H1 (cell line): ENCODE data around the gene CUBN. TPM values are rescaled to one million over a fixed set of nuclear protein-coding genes. Genes with fewer than 3 reads are reported as not detected.

Source experiments
- CTCF ChIA-PET: fragments of 300-600 bp; sonication (Branson Sonifier 250); formaldehyde crosslinking; loops from one replicate; lab custom pipeline; 2021; ENCODE audit not compliant: partially characterized antibody; lab: Charles Lee
- POLR2A ChIA-PET: fragments of 300-600 bp; sonication (Branson Sonifier 250); formaldehyde crosslinking; loops from one replicate; lab custom pipeline; 2021; ENCODE audit warnings: inconsistent platforms; ENCODE audit not compliant: partially characterized antibody; lab: Charles Lee
- DNase-seq, 2 experiments: peaks; one replicate each; pipeline versions ENCODE4 v3.0.0 to v3.0.0-alpha.2; 2010 to 2022; ENCODE audit warnings: low spot score in 2 of 2, low read depth in 1 of 2, mixed read lengths in 1 of 2
- FAIRE-seq: peaks from 2 replicates; lab custom pipeline; 2011; peaks lifted over from hg19 to GRCh38; lab: Jason Lieb, UNC
- H2AFZ ChIP-seq: 2 replicates; pipeline ENCODE4 v1.8.1; 2012; ENCODE audit warnings: low read length, inconsistent platforms
- H2AK5ac ChIP-seq: 2 replicates; pipeline ENCODE4 v1.6.1; 2013; ENCODE audit warnings: low read depth, low read length
- H2BK120ac ChIP-seq: replicated peaks from 2 replicates; pipeline ENCODE3; 2013; ENCODE audit warnings: low read depth, low read length, inconsistent platforms
- H2BK12ac ChIP-seq: 2 replicates; pipeline ENCODE4 v1.6.1; 2013; ENCODE audit warnings: low read depth, low read length
- H2BK15ac ChIP-seq: 2 replicates; pipeline ENCODE4 v1.6.1; 2013; ENCODE audit warnings: low read length
- H2BK20ac ChIP-seq: 2 replicates; pipeline ENCODE4 v1.6.1; 2013; ENCODE audit warnings: low read length
- H2BK5ac ChIP-seq: 2 replicates; pipeline ENCODE4 v1.6.1; 2013; ENCODE audit warnings: low read depth, low read length
- H3K14ac ChIP-seq: 2 replicates; pipeline ENCODE4 v1.6.1; 2013; ENCODE audit warnings: inconsistent platforms; ENCODE audit not compliant: insufficient read length
- H3K18ac ChIP-seq: 2 replicates; pipeline ENCODE4 v1.6.1; 2013; ENCODE audit warnings: low read length; ENCODE audit errors: extremely low read depth
- H3K23ac ChIP-seq: 2 replicates; pipeline ENCODE4 v1.6.1; 2013; ENCODE audit warnings: inconsistent platforms; ENCODE audit not compliant: insufficient read length
- H3K23me2 ChIP-seq: 2 replicates; pipeline ENCODE4 v1.6.1; 2013; ENCODE audit warnings: low read depth, low read length
- H3K27ac ChIP-seq: 2 replicates; pipeline ENCODE4 v1.6.1; 2011; ENCODE audit warnings: low read depth, low read length, inconsistent platforms
- H3K27me3 ChIP-seq, 4 experiments: replicated peaks in 1 of 4; 1 replicate in 1 of 4; 2 replicates in 3 of 4; pipeline versions ENCODE4 v1.6.1 to v1.8.1; 2011 to 2013; ENCODE audit warnings: low read length in 3 of 4, mild to moderate bottlenecking in 3 of 4, inconsistent platforms in 2 of 4, mixed read lengths in 2 of 4, moderate library complexity in 1 of 4; ENCODE audit not compliant: control insufficient read depth in 3 of 4, insufficient read depth in 3 of 4; ENCODE audit errors: extremely low read depth in 1 of 4
- H3K36me3 ChIP-seq, 4 experiments: 2 replicates each; pipeline versions ENCODE4 v1.6.1 to v1.8.1; 2011 to 2013; ENCODE audit warnings: mild to moderate bottlenecking in 4 of 4, low read length in 3 of 4, moderate library complexity in 2 of 4, control low read depth in 1 of 4, inconsistent platforms in 1 of 4; ENCODE audit not compliant: insufficient read depth in 4 of 4, control insufficient read depth in 2 of 4
- H3K4ac ChIP-seq: replicated peaks from 2 replicates; pipeline ENCODE3; 2013; ENCODE audit warnings: low read length, low read depth, mixed read lengths, inconsistent platforms; ENCODE audit not compliant: insufficient read length
- H3K4me1 ChIP-seq, 4 experiments: replicated peaks in 1 of 4; 1 replicate in 1 of 4; 2 replicates in 3 of 4; pipeline versions ENCODE4 v1.6.1 to v1.8.1; 2011 to 2013; ENCODE audit warnings: low read length in 3 of 4, inconsistent platforms in 2 of 4, mixed read lengths in 1 of 4; ENCODE audit not compliant: insufficient read depth in 4 of 4, control insufficient read depth in 3 of 4
- H3K4me2 ChIP-seq, 2 experiments: 2 replicates each; pipeline versions ENCODE4 v1.6.1 to v1.8.1; 2011 to 2013; ENCODE audit warnings: low read depth in 2 of 2, low read length in 2 of 2, control low read depth in 1 of 2, inconsistent platforms in 1 of 2, mild to moderate bottlenecking in 1 of 2; ENCODE audit not compliant: insufficient read depth in 1 of 2
- H3K4me3 ChIP-seq, 4 experiments: fragments of 200-600, 300-600 bp in 1 of 4; sonication (generic), shearing (Covaris generic), sonication (Bioruptor Twin) in 1 of 4; 2 replicates each; pipeline versions ENCODE4 v1.5.1 to v1.8.1; 2011 to 2016; ENCODE audit warnings: low read length in 4 of 4, low read depth in 3 of 4, control low read depth in 2 of 4, inconsistent platforms in 2 of 4, mild to moderate bottlenecking in 2 of 4, mixed read lengths in 1 of 4, moderate library complexity in 1 of 4; ENCODE audit not compliant: insufficient read depth in 2 of 4; ENCODE audit errors: extremely low read depth in 1 of 4
- H3K56ac ChIP-seq: replicated peaks from 2 replicates; pipeline ENCODE3; 2013; ENCODE audit warnings: low read depth, mild to moderate bottlenecking, mixed read lengths, low read length, inconsistent platforms; ENCODE audit not compliant: insufficient read length
- H3K79me1 ChIP-seq: 2 replicates; pipeline ENCODE4 v1.6.1; 2013; ENCODE audit warnings: low read depth, low read length, control low read depth
- H3K79me2 ChIP-seq, 2 experiments: 2 replicates each; pipeline versions ENCODE4 v1.6.1 to v1.8.1; 2012 to 2013; ENCODE audit warnings: low read length in 2 of 2, mild to moderate bottlenecking in 2 of 2, inconsistent platforms in 1 of 2; ENCODE audit not compliant: insufficient read depth in 2 of 2, control insufficient read depth in 1 of 2
- H3K9ac ChIP-seq, 4 experiments: replicated peaks in 1 of 4; 1 replicate in 1 of 4; 2 replicates in 3 of 4; pipeline versions ENCODE4 v1.6.1 to v1.8.1; 2011 to 2013; ENCODE audit warnings: low read depth in 3 of 4, low read length in 3 of 4, control low read depth in 2 of 4, mild to moderate bottlenecking in 2 of 4, moderate library complexity in 2 of 4, inconsistent platforms in 1 of 4; ENCODE audit errors: extremely low read depth in 1 of 4
- H3K9me3 ChIP-seq, 2 experiments: 2 replicates each; pipeline versions ENCODE4 v1.6.1 to v1.8.1; 2012 to 2013; ENCODE audit warnings: mild to moderate bottlenecking in 2 of 2, moderate library complexity in 2 of 2, control low read depth in 1 of 2, inconsistent platforms in 1 of 2, low read depth in 1 of 2, low read length in 1 of 2, mixed read lengths in 1 of 2; ENCODE audit not compliant: insufficient read depth in 2 of 2
- H4K20me1 ChIP-seq, 2 experiments: replicated peaks in 1 of 2; 2 replicates each; pipeline versions ENCODE3 to v1.8.1; 2011 to 2013; ENCODE audit warnings: inconsistent platforms in 2 of 2, low read length in 2 of 2, mild to moderate bottlenecking in 1 of 2; ENCODE audit not compliant: insufficient read depth in 2 of 2, control insufficient read depth in 1 of 2
- H4K5ac ChIP-seq: 2 replicates; pipeline ENCODE4 v1.6.1; 2013; ENCODE audit warnings: low read length, low read depth, mixed read lengths, inconsistent platforms; ENCODE audit not compliant: insufficient read length
- H4K8ac ChIP-seq: 2 replicates; pipeline ENCODE4 v1.8.0; 2013; ENCODE audit warnings: mild to moderate bottlenecking, moderate library complexity, low read length, inconsistent platforms; ENCODE audit not compliant: insufficient read depth; ENCODE audit errors: extremely low read depth
- H4K91ac ChIP-seq: replicated peaks from 2 replicates; pipeline ENCODE3; 2013; ENCODE audit warnings: low read length, mixed read lengths, inconsistent platforms; ENCODE audit not compliant: insufficient read length
- CREB1 ChIP-seq: IDR thresholded peaks from 2 replicates; pipeline ENCODE4 v1.6.1; 2012; ENCODE audit warnings: inconsistent platforms
- EGR1 ChIP-seq: IDR thresholded peaks from 2 replicates; pipeline ENCODE4 v1.6.1; 2011; ENCODE audit warnings: low read depth, low read length, borderline replicate concordance
- FOSL1 ChIP-seq: IDR thresholded peaks from 2 replicates; pipeline ENCODE4 v1.6.1; 2011; ENCODE audit warnings: mild to moderate bottlenecking, low read depth, low read length, moderate library complexity; ENCODE audit not compliant: insufficient read depth
- GABPA ChIP-seq: IDR thresholded peaks from 2 replicates; pipeline ENCODE4 v1.6.1; 2011; ENCODE audit warnings: mild to moderate bottlenecking, low read length, moderate library complexity, borderline replicate concordance; ENCODE audit not compliant: insufficient read depth
- HDAC6 ChIP-seq: IDR thresholded peaks from one replicate; pipeline ENCODE4 v1.7.1; 2012; ENCODE audit warnings: low read depth, mild to moderate bottlenecking, inconsistent platforms, low read length, moderate library complexity
- JUN ChIP-seq: IDR thresholded peaks from 2 replicates; pipeline ENCODE4 v1.6.1; 2011; ENCODE audit warnings: low read depth, mild to moderate bottlenecking, improper control_type of control experiment, low read length
- KDM4A ChIP-seq: IDR thresholded peaks from one replicate; pipeline ENCODE4 v1.7.1; 2012; ENCODE audit warnings: low read depth, mild to moderate bottlenecking, moderate library complexity, low read length, inconsistent platforms; ENCODE audit not compliant: severe bottlenecking
- NRF1 ChIP-seq: IDR thresholded peaks from 2 replicates; pipeline ENCODE4 v1.6.1; 2011; ENCODE audit warnings: mild to moderate bottlenecking, low read depth, low read length, improper control_type of control experiment
- POLR2A ChIP-seq, 2 experiments: IDR thresholded peaks; 1 replicate in 1 of 2; 2 replicates in 1 of 2; pipeline ENCODE4 v1.6.1; 2011; ENCODE audit warnings: low read depth in 2 of 2, low read length in 2 of 2, mild to moderate bottlenecking in 2 of 2; ENCODE audit errors: control extremely low read depth in 1 of 2
- RAD21 ChIP-seq, 2 experiments: IDR thresholded peaks in 1 of 2; conservative IDR thresholded peaks in 1 of 2; 2 replicates each; pipeline ENCODE4 v1.6.1; 2011; ENCODE audit warnings: low read depth in 2 of 2, low read length in 2 of 2, improper control_type of control experiment in 1 of 2, inconsistent platforms in 1 of 2, mild to moderate bottlenecking in 1 of 2, moderate library complexity in 1 of 2
- RFX5 ChIP-seq: IDR thresholded peaks from 2 replicates; pipeline ENCODE4 v1.6.1; 2011; ENCODE audit warnings: low read depth, low read length, improper control_type of control experiment, borderline replicate concordance
- SIRT6 ChIP-seq: IDR thresholded peaks from one replicate; pipeline ENCODE4 v1.7.1; 2012; ENCODE audit warnings: low read length, inconsistent platforms
- SP1 ChIP-seq: IDR thresholded peaks from 2 replicates; pipeline ENCODE4 v1.6.1; 2011; ENCODE audit warnings: low read depth, low read length
- TAF7 ChIP-seq: optimal IDR thresholded peaks from 2 replicates; pipeline ENCODE3; 2011; ENCODE audit warnings: low read depth, mild to moderate bottlenecking, inconsistent platforms, low read length, moderate library complexity, borderline replicate concordance
- TCF12 ChIP-seq: IDR thresholded peaks from 2 replicates; pipeline ENCODE4 v1.6.1; 2011; ENCODE audit warnings: low read depth, mild to moderate bottlenecking, low read length
- WGBS, 2 experiments: shearing (Covaris generic) in 1 of 2; methylation state at CpG; one replicate each; pipeline versions ENCODE4 v1.1.6 to v1.1.7; 2013 to 2015; ENCODE audit warnings: low lambda C conversion rate in 2 of 2, mixed read lengths in 2 of 2, inconsistent platforms in 1 of 2, low coverage in 1 of 2, missing lambda C conversion rate in 1 of 2; ENCODE audit not compliant: insufficient replicate concordance in 2 of 2, insufficient coverage in 1 of 2, insufficient read length in 1 of 2; ENCODE audit errors: extremely low coverage in 1 of 2, missing lambda C conversion rate in 1 of 2; 5-methylcytosine and 5-hydroxymethylcytosine counted together
- polyA plus RNA-seq, 7 experiments: library from polyadenylated mRNA; depleted of rRNA in 3 of 7; stranded (reverse) in 5 of 7; unstranded in 2 of 7; fragments of >200 nt in 5 of 7; fragments of 200-250 nt in 2 of 7; gene quantifications; 1 replicate in 5 of 7; 2 replicates in 1 of 7; 4 replicates in 1 of 7; pipeline versions ENCODE4 v1.2.1 to v1.2.3, GENCODE V29; 2011 to 2013; ENCODE audit warnings: missing spikeins in 2 of 7, mixed read lengths in 2 of 7
- total RNA-seq: library from RNA; stranded (reverse); fragmentation: NEBNext Ultra II Directional; extraction: Animal tissue kit (Norgen Biotek cat#: 25700); gene quantifications from 2 replicates; pipeline ENCODE4 v1.2.1, GENCODE V29; 2021
- TF ChIP-seq, protein P1 (sequence below): IDR thresholded peaks from 2 replicates; pipeline ENCODE4 v1.6.1; 2012; ENCODE audit warnings: inconsistent platforms

Gene CUBN
- total and polyA plus RNA-seq, 2 of the 8 experiments (the other 6 are each of a cell fraction or from before 2014, with no cell fraction given): 0.04 to 0.08 TPM

DNA sequence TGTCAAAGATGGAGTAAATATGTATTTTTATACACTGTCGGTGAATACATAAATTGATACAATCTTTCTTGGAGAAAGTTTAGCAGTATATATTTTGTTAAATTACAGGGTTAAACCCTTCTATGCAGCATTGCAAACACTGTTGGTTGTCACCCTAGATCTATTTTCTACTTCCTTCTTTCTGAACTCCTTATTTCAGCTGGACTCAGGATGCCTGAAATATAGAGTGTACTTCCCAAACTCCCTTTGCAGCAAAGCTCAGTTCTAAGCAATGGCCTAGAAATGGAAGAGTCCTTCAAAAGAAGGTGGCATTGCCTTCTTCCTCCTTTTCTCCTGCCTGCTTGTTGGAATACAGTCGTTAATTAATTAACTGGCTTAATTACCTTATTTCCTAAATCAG, 20.6 kb downstream of the CUBN start:
- Histone ChIP-seq H3K4me1 (no peaks in the 10 kb centered on the region), H4K5ac (no peak overlapping the region), H3K79me2 (no peaks in the 10 kb centered on the region), H3K18ac (no peak overlapping the region), H3K4ac (no peak overlapping the region), H3K4me3 (no peak overlapping the region), H3K9me3 (no peaks in the 10 kb centered on the region), H3K4me2 (no peak overlapping the region), H3K27me3 (no peaks in the 10 kb centered on the region), H3K79me1 (no peaks in the 10 kb centered on the region), H3K27ac (no peak overlapping the region), H3K56ac (no peak overlapping the region), H4K91ac (no peak overlapping the region), H3K36me3 (no peaks in the 10 kb centered on the region), H2BK12ac (no peak overlapping the region), H2AFZ (no peak overlapping the region), H3K23ac (no peak overlapping the region), H3K9ac (no peak overlapping the region), H4K8ac (no peak overlapping the region), H3K23me2 (no peaks in the 10 kb centered on the region), H3K14ac (no peak overlapping the region), H2BK120ac (no peak overlapping the region), H2BK5ac (no peak overlapping the region), H2BK15ac (no peak overlapping the region), H2AK5ac (no peak overlapping the region), H4K20me1 (no peaks in the 10 kb centered on the region), H2BK20ac (no peak overlapping the region)
- ChIA-PET CTCF (no interaction called here), POLR2A (no interaction called here)
- 83% methylated on average over 2 of the region's 2 CpGs; no CpG with 5 or more reads in 1 of the 2 experiments for WGBS, 2 experiments
- no peak for DNase-seq
- FAIRE-seq: no peak
- no peak for TF ChIP-seq KDM4A
- TF ChIP-seq CREB1: no peak
- no peak for TF ChIP-seq JUN
- TF ChIP-seq, protein P1, sequence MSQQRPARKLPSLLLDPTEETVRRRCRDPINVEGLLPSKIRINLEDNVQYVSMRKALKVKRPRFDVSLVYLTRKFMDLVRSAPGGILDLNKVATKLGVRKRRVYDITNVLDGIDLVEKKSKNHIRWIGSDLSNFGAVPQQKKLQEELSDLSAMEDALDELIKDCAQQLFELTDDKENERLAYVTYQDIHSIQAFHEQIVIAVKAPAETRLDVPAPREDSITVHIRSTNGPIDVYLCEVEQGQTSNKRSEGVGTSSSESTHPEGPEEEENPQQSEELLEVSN: no peak
- no peak for TF ChIP-seq EGR1
- no peak for TF ChIP-seq POLR2A (IDR thresholded peaks at IDR 0.05; ENCODE audit: control extremely low read depth in 1 of 2, low read depth in 2 of 2, low read length in 2 of 2)
- no peak for TF ChIP-seq TCF12
- TF ChIP-seq TAF7: no peak
- no peak for TF ChIP-seq GABPA
- no peak for TF ChIP-seq HDAC6
- no peak for TF ChIP-seq RFX5
- TF ChIP-seq SIRT6: no peak
- no peak for TF ChIP-seq FOSL1
- TF ChIP-seq RAD21 (IDR thresholded peaks at IDR 0.05 in 1 of 2, conservative IDR thresholded peaks at IDR 0.05 in 1 of 2; ENCODE audit: low read depth in 2 of 2, low read length in 2 of 2): no peak
- no peak for TF ChIP-seq NRF1
- no peak for TF ChIP-seq SP1
